HG03575 (cell line): ENCODE measurements around the gene KLHL17.

Experiments used
- ATAC-seq: cut with Tn5 transposase; IDR thresholded peaks from one replicate; pipeline ENCODE4 v1.9.1; 2021; ENCODE audit not compliant: unreplicated experiment, insufficient number of reproducible peaks, low FRiP score; ENCODE audit errors: extremely low read depth

KLHL17 gene

DNA sequence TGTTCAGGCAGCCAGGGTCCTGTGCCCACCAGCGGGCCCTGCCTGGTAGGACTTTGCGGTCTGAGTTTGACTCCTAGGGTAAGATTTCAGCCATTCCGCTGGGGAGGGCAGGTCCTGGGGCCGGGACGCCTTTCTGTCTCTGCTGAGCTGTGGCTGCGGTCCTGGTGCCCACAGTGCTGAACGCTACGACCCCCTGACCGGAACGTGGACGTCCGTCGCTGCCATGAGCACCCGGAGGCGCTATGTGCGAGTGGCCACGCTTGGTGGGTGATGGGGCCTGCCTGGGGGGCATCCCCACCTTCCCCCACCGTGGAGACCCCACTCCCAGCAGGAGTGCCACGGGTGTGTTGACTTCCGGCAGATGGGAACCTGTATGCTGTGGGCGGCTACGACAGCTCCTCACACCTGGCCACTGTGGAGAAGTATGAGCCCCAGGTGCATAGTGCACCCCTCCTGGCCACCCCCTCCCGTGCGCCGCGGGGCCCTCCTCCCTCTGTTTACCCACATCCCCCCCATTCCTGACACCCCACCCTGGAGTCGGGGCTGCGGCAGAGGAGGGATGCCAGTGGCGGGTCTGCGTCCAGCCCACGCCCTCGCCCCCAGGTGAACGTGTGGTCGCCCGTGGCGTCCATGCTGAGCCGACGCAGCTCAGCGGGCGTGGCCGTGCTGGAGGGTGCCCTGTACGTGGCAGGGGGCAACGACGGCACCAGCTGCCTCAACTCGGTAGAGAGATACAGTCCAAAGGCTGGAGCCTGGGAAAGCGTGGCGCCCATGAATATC, 3.6 kb downstream of the KLHL17 start:
- no peak for ATAC-seq

DNA sequence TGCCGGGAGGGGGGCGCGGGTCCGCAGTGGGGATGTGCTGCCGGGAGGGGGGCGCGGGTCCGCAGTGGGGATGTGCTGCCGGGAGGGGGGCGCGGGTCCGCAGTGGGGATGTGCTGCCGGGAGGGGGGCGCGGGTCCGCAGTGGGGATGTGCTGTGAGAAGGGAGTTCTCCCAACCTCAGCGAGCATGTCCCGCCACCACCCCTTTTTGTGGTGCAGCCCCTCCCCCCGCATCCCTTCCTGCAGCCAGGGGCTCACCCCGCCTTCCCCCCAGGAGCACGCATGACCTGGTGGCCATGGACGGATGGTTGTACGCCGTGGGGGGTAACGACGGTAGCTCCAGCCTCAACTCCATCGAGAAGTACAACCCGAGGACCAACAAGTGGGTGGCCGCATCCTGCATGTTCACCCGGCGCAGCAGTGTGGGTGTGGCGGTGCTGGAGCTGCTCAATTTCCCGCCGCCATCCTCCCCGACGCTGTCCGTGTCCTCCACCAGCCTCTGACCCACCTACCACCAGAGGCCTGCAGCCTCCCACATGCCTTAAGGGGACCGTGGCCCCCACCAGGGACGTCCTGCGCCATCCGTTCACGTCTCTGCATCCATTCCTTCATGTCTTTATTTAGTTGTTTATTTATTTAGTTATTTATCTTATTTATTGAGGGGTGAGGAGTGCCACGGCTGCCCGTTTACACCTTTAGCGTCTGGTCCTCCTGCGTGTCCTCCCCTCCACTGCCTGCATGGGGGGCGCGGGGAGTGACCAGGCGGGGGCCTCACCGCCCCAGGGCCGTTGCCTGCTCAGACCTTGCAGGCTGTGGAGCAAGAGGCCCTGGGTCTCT, 4.5 kb downstream of the KLHL17 start:
- no peak for ATAC-seq

DNA sequence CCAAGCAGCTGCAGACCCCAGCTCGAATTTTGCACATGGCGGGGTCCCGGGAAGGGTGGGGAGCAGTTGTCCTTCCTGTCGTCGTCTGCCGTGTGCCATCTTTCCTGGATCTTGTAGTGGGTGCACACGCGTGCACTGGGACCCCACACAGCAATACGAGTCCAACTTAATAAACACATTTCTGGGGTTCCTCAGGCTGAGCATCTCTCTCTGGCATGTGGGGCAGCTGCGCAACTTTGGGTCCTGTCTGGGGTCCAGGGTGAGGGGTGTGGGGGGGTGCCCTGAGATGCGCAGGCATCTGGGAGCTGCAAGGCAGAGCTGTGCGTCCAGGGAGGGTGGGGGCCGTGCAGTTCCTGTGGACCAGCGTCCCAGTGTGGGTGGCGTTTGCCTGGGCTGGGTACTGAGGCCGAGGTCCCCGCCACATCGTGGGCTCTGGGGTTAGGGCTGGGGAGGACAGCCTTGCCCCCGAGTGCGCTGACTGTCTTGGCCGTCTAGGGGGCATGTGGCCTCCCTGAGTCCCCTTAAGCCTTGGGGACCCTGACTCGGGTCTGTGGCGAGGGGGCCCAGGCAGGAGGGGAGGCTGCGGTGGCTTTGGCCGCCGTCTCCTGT, 5.2 kb downstream of the KLHL17 start:
- ATAC-seq = no peak

DNA sequence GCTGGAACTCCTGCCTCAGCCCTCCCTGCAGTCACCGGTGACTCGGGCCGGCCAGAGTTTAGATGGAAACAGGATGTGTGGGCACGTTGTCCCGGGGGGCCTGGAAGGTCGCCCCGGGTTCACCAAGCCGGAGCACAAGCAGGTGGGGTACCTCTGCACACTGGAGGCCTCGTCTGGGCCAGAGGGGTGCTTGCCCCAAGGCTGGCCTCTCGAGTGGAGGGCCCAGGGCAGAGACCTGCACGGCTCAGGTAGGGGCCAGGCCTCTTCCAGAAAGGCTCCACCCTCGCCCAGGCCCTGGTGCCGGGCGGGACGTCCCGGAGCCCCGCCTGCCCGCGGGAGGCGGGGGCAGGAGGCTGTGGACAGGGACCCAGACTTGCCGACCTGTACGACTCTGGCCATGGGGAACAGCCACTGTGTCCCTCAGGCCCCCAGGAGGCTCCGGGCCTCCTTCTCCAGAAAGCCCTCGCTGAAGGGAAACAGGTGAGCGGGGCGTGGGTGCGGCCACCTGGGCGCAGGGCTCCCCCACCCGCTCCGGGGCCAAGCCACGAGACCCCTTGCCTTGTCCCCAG, 5.8 kb downstream of the KLHL17 start, which contains the start of gene PLEKHN1:
PLEKHN1 (plus strand) TSS at position 348 of the 569 bp plus-strand sequence; CDS start at position 398, 50 bp downstream.
- no peak for ATAC-seq

DNA sequence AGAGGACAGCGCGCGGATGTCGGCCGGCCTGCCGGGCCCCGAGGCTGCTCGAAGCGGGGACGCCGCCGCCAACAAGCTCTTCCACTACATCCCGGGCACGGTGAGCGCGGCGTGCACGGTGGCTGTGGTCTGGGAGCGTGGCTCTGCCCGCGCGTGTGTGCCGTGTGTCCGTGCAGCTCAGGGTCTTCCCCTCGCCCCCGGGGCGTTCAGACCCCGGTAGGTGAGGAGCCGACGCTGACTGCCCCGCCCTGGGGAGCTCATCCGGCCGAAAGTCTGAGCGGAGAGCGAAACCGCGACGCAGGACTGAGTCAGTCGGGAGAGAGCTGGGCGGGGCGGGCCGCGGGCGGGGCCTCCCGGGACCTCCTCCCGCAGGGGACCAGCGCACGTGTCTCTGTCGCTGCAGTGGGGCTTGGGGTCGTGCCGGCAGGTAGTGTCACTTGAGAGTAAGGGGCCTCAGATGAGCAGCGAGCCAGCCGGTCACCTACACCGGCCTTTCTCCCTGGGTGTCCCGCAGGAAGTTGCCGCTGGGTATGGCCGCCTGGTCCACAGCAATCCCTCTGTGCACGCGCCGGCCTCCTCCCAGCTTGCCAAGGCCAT, 6.4 kb downstream of the KLHL17 start:
- ATAC-seq = no peak

DNA sequence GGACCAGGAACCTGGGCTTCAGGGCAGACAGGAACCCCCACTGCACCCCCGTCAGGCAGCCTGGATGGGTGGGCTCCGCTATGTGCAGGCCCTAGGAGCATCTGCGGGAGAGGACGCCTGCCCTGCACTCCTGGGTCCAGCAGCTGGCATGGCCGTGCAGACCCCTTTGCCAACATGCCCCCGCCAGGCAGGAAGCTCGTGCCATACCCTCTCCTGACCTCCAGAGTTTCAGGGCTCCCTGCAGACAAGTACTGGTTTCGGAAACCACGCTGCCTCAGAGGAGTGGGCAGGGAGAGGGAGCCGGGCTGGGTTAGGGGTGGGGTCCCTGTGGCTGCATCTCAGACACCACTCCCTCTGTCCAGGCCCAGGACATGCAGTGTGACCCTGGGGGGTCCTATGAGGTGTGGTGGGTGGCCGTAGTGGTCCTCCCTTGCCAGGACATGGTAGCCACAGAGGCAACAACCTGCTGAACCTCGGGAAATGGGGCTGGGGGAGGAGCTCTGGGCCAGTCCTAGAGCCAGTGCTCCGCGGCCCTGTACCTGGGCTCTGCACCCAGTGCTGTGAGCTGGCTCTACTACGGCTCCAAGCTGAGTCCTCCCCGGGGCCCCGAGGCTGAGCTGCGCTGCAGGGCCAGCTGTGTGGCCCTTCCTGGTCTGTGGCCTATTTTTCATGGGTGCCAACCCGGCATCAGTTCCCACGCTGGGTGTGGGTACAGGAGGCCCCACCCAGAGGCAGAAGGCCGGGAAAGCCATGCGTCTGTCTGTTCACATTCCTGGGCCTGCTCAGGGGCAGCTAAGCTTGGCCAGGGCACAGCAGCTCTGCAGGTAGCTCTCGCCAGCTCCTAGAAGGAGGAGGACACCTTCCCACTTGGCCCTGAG, 7.3 kb downstream of the KLHL17 start:
- ATAC-seq = no peak

DNA sequence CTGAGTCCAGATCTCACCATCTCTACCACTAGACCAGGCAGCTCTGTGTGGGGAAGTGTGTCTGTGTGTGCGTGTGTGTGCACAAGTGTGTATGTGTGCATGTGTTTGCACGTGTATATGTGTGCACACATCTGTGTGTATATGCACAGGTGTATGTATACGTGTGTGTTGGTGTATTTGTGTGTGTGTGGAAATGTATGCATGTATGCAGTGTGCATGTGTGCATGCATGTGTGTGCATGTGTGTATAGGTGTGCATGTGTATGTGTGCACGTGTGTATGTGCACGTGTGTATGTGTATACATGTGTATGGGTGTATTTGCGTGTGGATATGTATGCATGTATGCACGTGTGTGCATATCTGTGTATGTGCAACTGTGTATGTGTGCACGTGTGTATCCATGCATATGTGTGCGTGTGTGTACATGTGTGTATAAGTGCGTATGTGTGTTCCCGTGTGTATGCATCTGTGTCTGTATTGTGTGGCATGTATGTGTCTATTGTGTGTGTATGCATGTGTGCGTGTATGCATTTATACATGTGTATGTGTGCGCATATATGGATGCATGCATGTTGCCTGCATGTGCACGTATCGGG, 9.0 kb downstream of the KLHL17 start:
- no peak for ATAC-seq

DNA sequence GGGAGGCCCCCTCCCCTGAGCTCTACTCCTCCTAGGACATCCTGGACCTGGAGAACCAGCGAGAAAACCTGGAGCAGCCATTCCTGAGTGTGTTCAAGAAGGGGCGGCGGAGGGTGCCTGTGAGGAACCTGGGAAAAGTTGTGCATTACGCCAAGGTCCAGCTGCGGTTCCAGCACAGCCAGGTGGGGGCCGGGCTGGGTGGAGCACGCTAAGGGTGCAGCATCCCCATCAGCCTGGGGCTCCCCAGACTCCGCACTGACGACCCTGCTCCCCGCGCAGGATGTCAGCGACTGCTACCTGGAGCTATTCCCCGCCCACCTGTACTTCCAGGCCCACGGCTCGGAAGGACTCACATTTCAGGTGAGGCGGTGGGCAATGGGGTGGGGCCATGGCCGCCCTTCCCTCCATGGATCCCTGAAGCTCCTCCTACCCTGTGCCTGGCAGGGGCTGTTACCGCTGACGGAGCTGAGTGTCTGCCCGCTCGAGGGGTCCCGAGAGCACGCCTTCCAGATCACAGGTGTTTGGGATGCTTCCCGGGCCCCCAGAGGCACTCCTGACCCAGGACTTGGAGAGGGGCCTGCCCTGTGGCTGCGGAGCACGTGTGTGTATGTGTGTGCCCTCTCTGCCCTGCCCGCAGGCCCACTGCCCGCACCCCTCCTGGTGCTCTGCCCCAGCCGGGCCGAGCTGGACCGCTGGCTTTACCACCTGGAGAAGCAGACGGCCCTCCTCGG, 10.0 kb downstream of the KLHL17 start:
- no peak for ATAC-seq

DNA sequence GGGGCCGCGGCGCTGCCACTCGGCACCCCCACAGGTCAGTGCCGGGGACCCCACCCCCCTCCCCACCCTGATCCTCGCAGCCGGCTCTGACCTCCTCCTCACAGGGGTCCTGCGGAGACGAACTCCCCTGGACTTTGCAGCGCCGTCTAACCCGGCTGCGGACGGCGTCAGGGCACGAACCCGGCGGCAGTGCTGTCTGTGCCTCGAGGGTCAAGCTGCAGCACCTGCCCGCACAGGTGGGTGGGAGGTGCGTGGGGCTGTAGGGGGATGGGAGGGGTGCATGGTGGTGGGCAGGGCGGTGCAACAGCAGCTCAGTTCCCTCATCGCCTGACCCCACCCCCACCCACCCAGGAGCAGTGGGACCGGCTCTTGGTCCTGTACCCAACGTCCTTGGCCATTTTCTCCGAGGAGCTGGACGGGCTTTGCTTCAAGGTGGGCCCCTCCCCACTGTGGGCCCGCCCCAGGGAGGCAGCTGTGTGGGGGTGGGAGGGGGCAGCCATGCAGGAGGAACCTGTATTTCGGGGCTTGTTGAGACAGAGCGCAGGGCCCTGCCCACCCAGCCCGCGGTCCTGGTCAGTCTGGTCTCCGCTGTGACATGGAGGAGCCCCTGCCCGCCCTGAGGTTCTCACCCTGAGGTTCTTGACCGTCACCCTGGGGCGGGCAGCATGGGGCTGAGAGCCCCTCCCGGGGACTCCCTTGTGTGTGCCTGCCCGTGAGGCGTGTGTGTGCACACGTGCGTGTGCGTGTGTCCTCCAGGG, 10.8 kb downstream of the KLHL17 start:
- no peak for ATAC-seq

DNA sequence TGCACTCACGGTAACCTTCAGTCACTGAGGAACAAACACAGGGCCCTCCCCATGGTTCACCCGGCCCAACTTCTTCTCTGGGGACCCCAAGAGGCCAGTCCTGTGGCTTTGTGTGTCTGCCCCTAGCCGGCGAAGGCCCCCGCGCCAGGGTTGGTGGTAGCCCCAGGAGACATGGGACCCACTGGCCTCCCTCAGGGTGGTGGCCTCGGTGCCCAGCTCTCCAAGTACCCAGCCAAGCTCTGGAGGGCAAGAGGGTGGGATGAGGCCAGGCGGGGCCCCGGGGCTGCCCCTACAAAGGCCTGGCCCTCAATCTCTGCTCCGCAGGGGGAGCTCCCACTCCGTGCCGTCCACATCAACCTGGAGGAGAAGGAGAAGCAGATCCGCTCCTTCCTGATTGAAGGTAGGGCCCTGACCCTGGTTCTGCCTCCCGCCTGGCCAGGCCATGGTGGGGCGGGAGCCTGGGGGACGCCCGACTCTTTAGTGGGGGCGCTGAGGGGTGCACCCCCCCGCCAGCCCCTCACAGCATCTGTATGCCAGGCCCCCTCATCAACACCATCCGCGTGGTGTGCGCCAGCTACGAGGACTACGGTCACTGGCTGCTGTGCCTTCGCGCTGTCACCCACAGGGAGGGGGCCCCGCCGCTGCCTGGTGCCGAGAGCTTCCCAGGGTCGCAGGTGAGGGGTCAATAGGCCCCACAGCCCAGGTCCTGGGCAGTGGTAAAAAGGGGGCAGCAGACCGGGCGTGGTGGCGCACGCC, 11.5 kb downstream of the KLHL17 start:
- ATAC-seq = no peak

DNA sequence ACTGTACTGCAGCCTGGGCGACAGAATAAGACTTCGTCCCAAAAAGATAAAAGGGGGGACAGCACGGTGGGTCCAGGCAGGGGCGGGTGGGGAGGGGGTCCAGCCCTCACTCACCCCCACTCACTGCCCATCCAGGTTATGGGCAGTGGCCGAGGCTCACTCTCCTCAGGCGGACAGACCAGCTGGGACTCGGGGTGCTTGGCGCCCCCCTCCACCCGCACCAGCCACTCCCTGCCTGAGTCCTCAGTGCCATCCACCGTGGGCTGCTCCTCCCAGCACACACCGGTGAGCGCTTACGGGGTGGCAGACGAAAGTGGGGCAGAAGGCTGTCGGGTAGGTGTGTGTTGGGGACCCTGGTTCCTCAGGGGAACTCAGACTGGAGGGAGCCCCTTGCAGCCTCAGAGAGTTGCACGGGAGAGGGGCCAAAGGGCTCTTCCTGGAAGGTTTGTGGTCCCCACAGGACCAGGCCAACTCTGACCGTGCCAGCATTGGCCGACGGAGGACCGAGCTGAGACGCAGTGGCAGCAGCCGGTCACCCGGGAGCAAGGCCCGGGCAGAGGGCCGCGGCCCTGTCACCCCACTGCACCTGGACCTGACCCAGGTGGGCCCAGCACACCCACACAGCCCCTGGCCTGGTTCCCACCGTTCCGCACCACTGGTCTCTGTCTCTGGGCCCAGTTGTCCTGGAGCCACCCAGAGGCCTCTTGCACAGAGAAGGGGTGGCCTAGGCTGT, 12.5 kb downstream of the KLHL17 start:
- ATAC-seq = no peak

DNA sequence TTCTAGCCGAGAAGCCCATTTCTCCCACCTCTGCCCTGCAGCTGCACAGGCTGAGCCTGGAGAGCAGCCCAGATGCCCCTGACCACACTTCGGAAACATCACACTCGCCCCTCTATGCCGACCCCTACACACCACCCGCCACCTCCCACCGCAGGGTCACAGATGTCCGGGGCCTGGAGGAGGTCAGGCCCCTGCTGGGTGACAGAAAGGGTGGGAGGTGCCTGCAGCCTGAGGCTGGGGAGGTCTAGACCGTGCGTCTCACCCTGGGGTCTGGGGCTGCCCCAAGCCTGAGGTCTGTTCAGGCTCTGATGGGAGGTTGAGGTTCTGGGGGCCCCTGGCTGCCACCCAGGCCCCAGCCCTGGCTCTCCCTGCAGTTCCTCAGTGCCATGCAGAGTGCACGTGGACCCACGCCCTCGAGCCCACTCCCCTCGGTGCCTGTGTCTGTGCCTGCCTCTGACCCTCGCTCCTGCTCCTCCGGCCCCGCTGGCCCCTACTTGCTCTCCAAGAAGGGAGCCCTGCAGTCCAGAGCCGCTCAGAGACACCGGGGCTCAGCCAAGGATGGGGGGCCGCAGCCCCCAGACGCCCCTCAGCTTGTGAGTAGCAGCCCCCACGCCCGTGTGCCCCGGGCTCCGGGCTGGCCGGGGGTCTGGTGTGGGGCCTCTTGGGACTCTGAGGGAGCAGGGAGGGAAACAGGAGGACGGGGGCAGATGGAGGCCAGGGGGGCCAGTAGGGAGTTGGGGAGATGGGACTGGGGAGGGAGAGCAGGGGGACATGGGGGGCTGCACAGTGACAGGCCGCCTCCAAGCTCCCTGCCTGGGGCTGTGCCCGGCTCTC, 13.3 kb downstream of the KLHL17 start:
- ATAC-seq = no peak

DNA sequence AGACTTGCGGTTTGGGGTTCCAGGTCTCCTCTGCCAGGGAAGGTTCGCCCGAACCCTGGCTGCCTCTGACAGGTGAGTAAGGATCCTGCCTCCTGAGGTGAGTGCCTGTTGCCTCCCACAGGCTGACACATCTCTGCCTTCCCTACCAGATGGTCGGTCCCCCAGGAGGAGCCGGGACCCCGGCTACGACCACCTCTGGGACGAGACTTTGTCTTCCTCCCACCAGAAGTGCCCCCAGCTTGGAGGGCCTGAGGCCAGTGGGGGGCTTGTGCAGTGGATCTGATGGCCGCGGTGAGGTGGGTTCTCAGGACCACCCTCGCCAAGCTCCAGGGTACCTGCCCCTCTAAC, 13.9 kb downstream of the KLHL17 start:
- ATAC-seq = no peak

DNA sequence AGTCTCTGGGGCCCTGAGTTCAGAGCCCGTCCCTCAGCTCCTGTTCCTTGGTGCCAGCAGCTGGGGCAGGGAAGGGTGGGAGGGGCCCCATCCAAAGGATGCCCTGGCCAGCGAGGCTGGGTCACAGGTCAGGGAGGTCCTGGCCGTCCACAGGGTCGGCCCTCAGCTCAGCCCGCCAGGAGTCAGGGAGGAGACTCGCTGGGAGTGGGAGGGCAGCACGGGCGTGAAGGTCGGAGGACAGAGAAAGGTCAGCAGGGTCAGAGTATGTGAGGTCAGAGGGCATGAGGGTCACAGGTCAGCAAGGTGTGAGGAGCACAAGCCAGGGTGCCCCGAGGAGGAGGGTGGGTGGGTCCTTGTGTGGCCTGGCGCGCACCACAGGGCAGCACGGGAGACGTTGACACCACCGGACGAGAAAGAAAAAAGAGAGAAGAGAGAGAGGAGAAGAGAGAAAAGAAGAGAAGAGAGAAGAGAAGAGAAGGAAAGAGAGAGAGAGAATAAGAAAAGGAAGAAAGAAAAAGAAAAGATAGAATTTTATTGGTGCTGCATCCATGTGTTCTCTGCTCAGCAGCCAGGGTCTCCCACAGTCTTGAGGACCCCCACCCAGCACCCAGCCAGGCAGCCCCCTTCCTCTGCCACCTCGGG, 14.4 kb downstream of the KLHL17 start:
- no peak for ATAC-seq
